Nephron (organoid): Measurements from ENCODE around the gene IGFBP7.
A peak's percentile ranks its signal among the peaks of the same experiment; 100 is the strongest.

ENCODE experiments used
- H3K27ac Mint-ChIP-seq, 3 experiments: 2 replicates each; pipeline ENCODE4 v1.8.0; 2020; ENCODE audit warnings: mixed read lengths in 3 of 3, mild to moderate bottlenecking in 2 of 3, moderate library complexity in 1 of 3
- H3K27me3 Mint-ChIP-seq: 2 replicates; pipeline ENCODE4 v1.8.0; 2021; ENCODE audit warnings: low read depth, mild to moderate bottlenecking, moderate library complexity, mixed read lengths
- H3K36me3 Mint-ChIP-seq: 2 replicates; pipeline ENCODE4 v1.8.0; 2020; ENCODE audit warnings: low read depth, mixed read lengths
- H3K4me1 Mint-ChIP-seq: 2 replicates; pipeline ENCODE4 v1.8.0; 2020; ENCODE audit warnings: mixed read lengths
- H3K4me3 Mint-ChIP-seq, 3 experiments: 2 replicates each; pipeline ENCODE4 v1.8.0; 2020; ENCODE audit warnings: mild to moderate bottlenecking in 3 of 3, mixed read lengths in 3 of 3, moderate library complexity in 2 of 3
- H3K9me3 Mint-ChIP-seq: 2 replicates; pipeline ENCODE4 v1.8.0; 2020; ENCODE audit warnings: mixed read lengths
- TF ChIP-seq, protein P1 (sequence below), 3 experiments: fragments of 200-600 bp; sonication (generic); IDR thresholded peaks; one replicate each; pipeline ENCODE4 v1.5.0; 2021; ENCODE audit warnings: antibody characterized with exemption in 3 of 3; ENCODE audit not compliant: unreplicated experiment in 3 of 3

The IGFBP7 gene

GRCh38 chr4:57041020-57041419, 69.2 kb downstream of the IGFBP7 start:
- no peaks in the 10 kb centered on the region for H3K27me3 Mint-ChIP-seq
- TF ChIP-seq, protein P1, sequence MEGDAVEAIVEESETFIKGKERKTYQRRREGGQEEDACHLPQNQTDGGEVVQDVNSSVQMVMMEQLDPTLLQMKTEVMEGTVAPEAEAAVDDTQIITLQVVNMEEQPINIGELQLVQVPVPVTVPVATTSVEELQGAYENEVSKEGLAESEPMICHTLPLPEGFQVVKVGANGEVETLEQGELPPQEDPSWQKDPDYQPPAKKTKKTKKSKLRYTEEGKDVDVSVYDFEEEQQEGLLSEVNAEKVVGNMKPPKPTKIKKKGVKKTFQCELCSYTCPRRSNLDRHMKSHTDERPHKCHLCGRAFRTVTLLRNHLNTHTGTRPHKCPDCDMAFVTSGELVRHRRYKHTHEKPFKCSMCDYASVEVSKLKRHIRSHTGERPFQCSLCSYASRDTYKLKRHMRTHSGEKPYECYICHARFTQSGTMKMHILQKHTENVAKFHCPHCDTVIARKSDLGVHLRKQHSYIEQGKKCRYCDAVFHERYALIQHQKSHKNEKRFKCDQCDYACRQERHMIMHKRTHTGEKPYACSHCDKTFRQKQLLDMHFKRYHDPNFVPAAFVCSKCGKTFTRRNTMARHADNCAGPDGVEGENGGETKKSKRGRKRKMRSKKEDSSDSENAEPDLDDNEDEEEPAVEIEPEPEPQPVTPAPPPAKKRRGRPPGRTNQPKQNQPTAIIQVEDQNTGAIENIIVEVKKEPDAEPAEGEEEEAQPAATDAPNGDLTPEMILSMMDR (IDR thresholded peaks at IDR 0.05; ENCODE audit: unreplicated experiment in 3 of 3): no peak
- peaks cover 39% of the 10 kb centered on the region for H3K4me1 Mint-ChIP-seq
- H3K4me3 Mint-ChIP-seq: no peak overlapping the region
- H3K27ac Mint-ChIP-seq: peak overlapping the region; percentile 75 to 86 (median 84)
- H3K36me3 Mint-ChIP-seq: peaks cover 25% of the 10 kb centered on the region
- no peaks in the 10 kb centered on the region for H3K9me3 Mint-ChIP-seq

GRCh38 chr4:57040510-57040909, 69.7 kb downstream of the IGFBP7 start:
- Mint-ChIP-seq H3K27me3 (no peaks in the 10 kb centered on the region), H3K27ac (peak overlapping the region; percentile 75 to 86 (median 84)), H3K4me3 (no peak overlapping the region), H3K4me1 (peaks cover 39% of the 10 kb centered on the region), H3K36me3 (peaks cover 25% of the 10 kb centered on the region), H3K9me3 (no peaks in the 10 kb centered on the region)
- TF ChIP-seq, protein P1 (IDR thresholded peaks at IDR 0.05; ENCODE audit: unreplicated experiment in 3 of 3): no peak

GRCh38 chr4:57039345-57039744, 70.8 kb downstream of the IGFBP7 start:
- Mint-ChIP-seq H3K36me3 (peaks cover 25% of the 10 kb centered on the region), H3K4me3 (no peak overlapping the region), H3K9me3 (no peaks in the 10 kb centered on the region), H3K27me3 (no peaks in the 10 kb centered on the region), H3K27ac (peak overlapping the region in 2 of 3 experiments; percentile 36 to 81), H3K4me1 (peaks cover 36% of the 10 kb centered on the region)
- TF ChIP-seq, protein P1 (IDR thresholded peaks at IDR 0.05; ENCODE audit: unreplicated experiment in 3 of 3): no peak

GRCh38 chr4:57037982-57038604, 72.1 kb downstream of the IGFBP7 start:
- Mint-ChIP-seq H3K27ac (peak overlapping the region; percentile 42 to 69 (median 66)), H3K27me3 (no peaks in the 10 kb centered on the region), H3K36me3 (peaks cover 30% of the 10 kb centered on the region), H3K4me1 (peaks cover 23% of the 10 kb centered on the region), H3K4me3 (no peak overlapping the region), H3K9me3 (no peaks in the 10 kb centered on the region)
- TF ChIP-seq, protein P1 (IDR thresholded peaks at IDR 0.05; ENCODE audit: unreplicated experiment in 3 of 3): peak; percentile 80 to 89 (median 82)

GRCh38 chr4:57034520-57034919, 75.7 kb downstream of the IGFBP7 start:
- Mint-ChIP-seq H3K27me3 (no peaks in the 10 kb centered on the region), H3K36me3 (peaks cover 35% of the 10 kb centered on the region), H3K4me1 (peaks cover 6% of the 10 kb centered on the region), H3K27ac (no peak overlapping the region), H3K9me3 (no peaks in the 10 kb centered on the region), H3K4me3 (no peak overlapping the region)
- TF ChIP-seq, protein P1 (IDR thresholded peaks at IDR 0.05; ENCODE audit: unreplicated experiment in 3 of 3): no peak

GRCh38 chr4:57023104-57023503, 87.1 kb downstream of the IGFBP7 start:
- Mint-ChIP-seq H3K27ac (no peak overlapping the region), H3K36me3 (peaks cover 87% of the 10 kb centered on the region), H3K9me3 (no peaks in the 10 kb centered on the region), H3K4me1 (no peaks in the 10 kb centered on the region), H3K4me3 (no peak overlapping the region), H3K27me3 (no peaks in the 10 kb centered on the region)
- TF ChIP-seq, protein P1 (IDR thresholded peaks at IDR 0.05; ENCODE audit: unreplicated experiment in 3 of 3): no peak
